Osteocyte (in vitro differentiated cells): ENCODE measurements around the gene LUZP2. TPM values are rescaled to one million over a fixed set of nuclear protein-coding genes. Genes with fewer than 3 reads are reported as not detected.

Source experiments
- DNase-seq: peaks from one replicate; pipeline ENCODE4 v3.0.0; 2021; ENCODE audit warnings: mixed read lengths; ENCODE audit not compliant: unreplicated experiment; ENCODE audit errors: extremely low spot score
- H3K27ac Mint-ChIP-seq: one replicate; pipeline ENCODE4 v1.8.0; 2021; ENCODE audit warnings: mild to moderate bottlenecking, mixed read lengths; ENCODE audit not compliant: unreplicated experiment
- H3K27me3 Mint-ChIP-seq: one replicate; pipeline ENCODE4 v1.8.0; 2021; ENCODE audit warnings: mixed read lengths; ENCODE audit not compliant: unreplicated experiment
- H3K36me3 Mint-ChIP-seq: one replicate; pipeline ENCODE4 v1.8.0; 2021; ENCODE audit warnings: mixed read lengths; ENCODE audit not compliant: unreplicated experiment
- H3K4me1 Mint-ChIP-seq: one replicate; pipeline ENCODE4 v1.8.0; 2021; ENCODE audit warnings: mixed read lengths; ENCODE audit not compliant: unreplicated experiment
- H3K4me3 Mint-ChIP-seq: one replicate; pipeline ENCODE4 v1.8.0; 2021; ENCODE audit warnings: mild to moderate bottlenecking, moderate library complexity, mixed read lengths; ENCODE audit not compliant: unreplicated experiment
- H3K9me3 Mint-ChIP-seq: one replicate; pipeline ENCODE4 v1.8.0; 2021; ENCODE audit warnings: mixed read lengths; ENCODE audit not compliant: unreplicated experiment
- CTCF ChIP-seq: fragments of 200-600 bp; sonication (generic); IDR thresholded peaks from 2 replicates; pipeline ENCODE4 v1.5.0; 2021; ENCODE audit warnings: antibody characterized with exemption, mild to moderate bottlenecking, moderate library complexity
- total RNA-seq: library from RNA; stranded (reverse); gene quantifications from 2 replicates; pipeline ENCODE4 v1.2.1, GENCODE V29; 2021

LUZP2 gene
- total RNA-seq, 1 donor from 2014 or later, result 3.5 TPM

- Mint-ChIP-seq H3K27ac (no peak overlapping the region), H3K27me3 (no peaks in the 10 kb centered on the region), H3K4me1 (peaks cover 18% of the 10 kb centered on the region), H3K36me3 (no peaks in the 10 kb centered on the region), H3K4me3 (no peak overlapping the region), H3K9me3 (no peaks in the 10 kb centered on the region)
- DNase-seq, result no peak
- no peak for TF ChIP-seq CTCF
Observed at GRCh38 chr11:25068451-25068850, 571.6 kb downstream of the LUZP2 start.

- no peak overlapping the region for H3K27ac Mint-ChIP-seq
- no peak for DNase-seq
- no peak for TF ChIP-seq CTCF
Observed at GRCh38 chr11:25094085-25094802, 597.4 kb downstream of the LUZP2 start.

GRCh38 chr11:25119416-25119815, 622.6 kb downstream of the LUZP2 start:
- Mint-ChIP-seq H3K27me3 (no peaks in the 10 kb centered on the region), H3K9me3 (no peaks in the 10 kb centered on the region), H3K4me3 (no peak overlapping the region), H3K4me1 (no peaks in the 10 kb centered on the region), H3K36me3 (no peaks in the 10 kb centered on the region), H3K27ac (no peak overlapping the region)
- no peak for DNase-seq
- no peak for TF ChIP-seq CTCF

More at GRCh38 chr11:25094085-25094802, 597.4 kb downstream of the LUZP2 start:
- H3K4me3 Mint-ChIP-seq, result no peak overlapping the region
- H3K27me3 Mint-ChIP-seq, result no peaks in the 10 kb centered on the region
- no peaks in the 10 kb centered on the region for H3K4me1 Mint-ChIP-seq
- H3K36me3 Mint-ChIP-seq, result no peaks in the 10 kb centered on the region
- no peaks in the 10 kb centered on the region for H3K9me3 Mint-ChIP-seq
